ENCODE measurements around the gene IDH3B. TPM values are rescaled to one million over a fixed set of nuclear protein-coding genes. Genes with fewer than 3 reads are reported as not detected.

IDH3B gene
- total and polyA plus RNA-seq, 2 of the 13 experiments (the other 11 are each of a cell fraction or from before 2014, with no cell fraction given): 215 to 254 TPM

- Histone ChIP-seq H3K9me3 (ENCODE audit: low read length) (no peaks in the 10 kb centered on the region), H3K4me1 (ENCODE audit: insufficient read depth, low read length) (no peaks in the 10 kb centered on the region), H3K27ac (ENCODE audit: extremely low read length, insufficient read depth, low read length) (no peak overlapping the region), H3K36me3 (replicated peaks in 1 of 2; ENCODE audit: control insufficient read depth in 1 of 2, insufficient read depth in 2 of 2, low read length in 2 of 2) (no peaks in the 10 kb centered on the region), H3K4me3 (replicated peaks in 1 of 3; ENCODE audit: insufficient read depth in 1 of 3, low read depth in 2 of 3, low read length in 3 of 3) (no peak overlapping the region), H3K79me2 (ENCODE audit: insufficient read depth, low read length) (no peaks in the 10 kb centered on the region), H2AFZ (ENCODE audit: low read length) (no peak overlapping the region), H4K20me1 (ENCODE audit: insufficient read depth, low read length) (no peaks in the 10 kb centered on the region), H3K4me2 (ENCODE audit: low read depth, low read length) (no peak overlapping the region), H3K27me3 (ENCODE audit: control insufficient read depth in 1 of 2, insufficient read depth in 2 of 2, low read length in 2 of 2) (peaks cover 0 to 8% of the 10 kb centered on the region in 2 experiments; a peak in 2 of 5 replicates), H3K9ac (ENCODE audit: insufficient read depth, low read depth, low read length) (no peak overlapping the region)
- 0% methylated on average over 1 of the region's 1 CpG for WGBS (ENCODE audit: low lambda C conversion rate)
- BruUV-seq (replicated peaks): no TSS peak
- TF ChIP-seq ZNF788 (CRISPR knock-in tag; IDR thresholded peaks at IDR 0.05; ENCODE audit: borderline replicate concordance) (no peak), ZNF704 (CRISPR knock-in tag; IDR thresholded peaks at IDR 0.05; ENCODE audit: borderline replicate concordance) (no peak), ZNF121 (CRISPR knock-in tag; IDR thresholded peaks at IDR 0.05) (no peak), MBNL3 (CRISPR knock-in tag; conservative IDR thresholded peaks at IDR 0.05) (no peak), ZNF513 (CRISPR knock-in tag; conservative IDR thresholded peaks at IDR 0.05) (no peak), ZNF562 (CRISPR knock-in tag; IDR thresholded peaks at IDR 0.05; ENCODE audit: borderline replicate concordance) (no peak), DMTF1 (CRISPR knock-in tag; IDR thresholded peaks at IDR 0.05) (no peak), TEAD3 (CRISPR knock-in tag; optimal IDR thresholded peaks at IDR 0.05; ENCODE audit: borderline replicate concordance) (no peak), YEATS2 (CRISPR knock-in tag; IDR thresholded peaks at IDR 0.05; ENCODE audit: borderline replicate concordance) (no peak), PAXIP1 (CRISPR knock-in tag; conservative IDR thresholded peaks at IDR 0.05) (no peak), RAD51 (IDR thresholded peaks at IDR 0.05; ENCODE audit: borderline replicate concordance) (no peak), SOX5 (CRISPR knock-in tag; IDR thresholded peaks at IDR 0.05; ENCODE audit: borderline replicate concordance) (no peak), MTERF4 (CRISPR knock-in tag; IDR thresholded peaks at IDR 0.05) (no peak)
- ChIA-PET POLR2A (interaction anchor here (3.1 kb wide), 1 partner anchor 9 kb away, joined by 15 read pairs; the partner anchor contains the start of gene NOP56), CTCF (ENCODE audit: low intra/inter-chr PET ratio, low total read pairs) (no interaction called here)
- FAIRE-seq: no peak
- in situ Hi-C loops (cut with HindIII; ENCODE audit: extremely low pct_ligation_motif_present, low pct_unique_long_range_greater_than_20kb) (no loop called here), intact Hi-C loops (cut with micrococcal nuclease; ENCODE audit: unreplicated experiment) (no loop called here)
- ATAC-seq: no peak
- DNase-seq (ENCODE audit: low spot score): no peak
Observed at GRCh38 chr20:2643708-2644107, 20.3 kb downstream of the IDH3B start.

All from HepG2 (cell line).